Mesenteric fat pad (tissue), 1 donor: ENCODE data around the gene ALDH3A2. TPM values are rescaled to one million over a fixed set of nuclear protein-coding genes. Genes with fewer than 3 reads are reported as not detected.
"Not testable (repeated sequence)": the region's sequence is repeated elsewhere in the genome, so short reads cannot be mapped to it uniquely, and the experiment has no call there.

Source experiments
- DNase-seq: peaks from one replicate; pipeline ENCODE4 v3.0.0-alpha.2; 2020; ENCODE audit warnings: low spot score
- total RNA-seq: library from RNA; stranded (reverse); fragmentation: NEBNext Ultra II Directional; extraction: Animal tissue kit (Norgen Biotek cat#: 25700); gene quantifications from one replicate; pipeline ENCODE4 v1.2.1, GENCODE V29; 2021
- donor health status: DM: yes; HTN: yes; CAD: no.

ALDH3A2 gene
- total RNA-seq, 1 donor from 2014 or later = 107 TPM

GRCh38 chr17:19649274-19649541, 657 bp downstream of the ALDH3A2 start:
- DNase-seq = no peak

- no peak for DNase-seq
Measured at GRCh38 chr17:19650826-19651225, 2.3 kb downstream of the ALDH3A2 start.

DNA sequence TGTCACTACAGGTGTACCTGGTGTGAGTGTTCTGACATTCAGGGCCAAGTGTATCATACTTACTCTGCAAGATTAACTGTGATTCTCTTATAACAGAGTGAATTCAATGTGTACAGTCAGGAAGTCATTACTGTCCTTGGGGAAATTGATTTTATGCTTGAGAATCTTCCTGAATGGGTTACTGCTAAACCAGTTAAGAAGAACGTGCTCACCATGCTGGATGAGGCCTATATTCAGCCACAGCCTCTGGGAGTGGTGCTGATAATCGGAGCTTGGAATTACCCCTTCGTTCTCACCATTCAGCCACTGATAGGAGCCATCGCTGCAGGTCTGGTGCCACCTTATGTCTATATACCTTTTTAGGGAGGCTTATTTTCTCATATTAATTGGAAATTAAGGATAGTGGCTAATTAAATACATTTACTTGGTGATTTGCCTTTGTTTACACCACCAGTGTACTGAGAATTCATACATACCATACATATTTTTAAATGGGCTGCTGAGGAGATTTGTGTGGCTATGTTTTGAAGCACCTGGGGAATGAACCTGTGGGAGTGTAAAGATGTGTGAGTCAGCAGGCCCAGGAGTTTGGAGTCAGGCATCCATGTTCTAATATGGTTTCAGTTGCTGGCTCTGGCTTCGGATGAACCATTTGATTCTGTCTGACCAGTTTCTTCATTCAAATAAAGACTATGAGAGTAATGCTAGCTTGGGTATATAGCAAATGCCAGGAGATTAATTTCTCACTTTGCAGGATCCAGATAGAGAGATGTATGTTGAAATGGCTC, 3.1 kb downstream of the ALDH3A2 start:
- no peak for DNase-seq

DNA sequence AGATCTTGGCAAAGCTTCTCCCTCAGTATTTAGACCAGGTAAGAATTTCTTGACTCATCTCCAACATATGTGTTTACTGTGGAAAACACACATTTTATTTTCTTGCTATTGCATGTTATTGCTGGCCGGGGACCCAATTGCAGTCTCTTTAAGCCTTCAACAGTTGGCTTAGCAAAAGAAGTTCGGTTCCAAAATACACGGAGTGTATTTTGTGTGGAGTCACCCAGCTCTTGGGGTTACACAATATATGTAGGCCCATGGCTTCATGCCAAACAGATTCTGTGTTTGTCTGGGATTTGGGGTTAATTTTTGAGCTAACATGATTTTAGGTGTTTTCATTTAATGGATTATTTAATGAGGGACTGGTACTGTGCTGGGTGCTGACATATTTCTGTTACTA, 4.0 kb downstream of the ALDH3A2 start:
- DNase-seq = no peak

DNA sequence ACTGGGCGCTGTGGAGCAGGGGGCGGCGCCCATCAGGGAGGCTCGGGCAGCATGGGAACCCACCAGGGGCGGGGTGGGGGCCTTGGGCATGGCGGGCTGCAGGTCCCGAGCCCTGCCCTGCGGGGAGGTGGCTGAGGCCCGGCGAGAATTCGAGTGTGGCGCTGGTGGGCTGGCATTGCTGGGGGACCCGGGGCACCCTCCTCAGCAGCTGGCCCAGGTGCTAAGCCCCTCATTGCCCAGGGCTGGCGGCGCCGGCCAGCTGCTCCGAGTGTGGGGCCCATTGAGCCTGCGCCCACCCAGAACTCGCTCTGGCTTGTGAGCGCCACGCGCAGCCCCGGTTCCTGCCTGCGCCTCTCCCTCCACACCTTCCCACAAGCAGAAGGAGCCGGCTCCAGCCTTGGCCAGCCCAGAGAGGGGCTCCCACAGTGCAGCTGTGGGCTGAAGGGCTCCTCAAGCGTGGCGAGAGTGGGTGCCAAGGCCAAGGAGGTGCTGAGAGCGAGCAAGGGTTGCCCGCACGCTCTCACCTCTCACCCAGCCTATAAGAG, 5.9 kb downstream of the ALDH3A2 start:
- no peak for DNase-seq

DNA sequence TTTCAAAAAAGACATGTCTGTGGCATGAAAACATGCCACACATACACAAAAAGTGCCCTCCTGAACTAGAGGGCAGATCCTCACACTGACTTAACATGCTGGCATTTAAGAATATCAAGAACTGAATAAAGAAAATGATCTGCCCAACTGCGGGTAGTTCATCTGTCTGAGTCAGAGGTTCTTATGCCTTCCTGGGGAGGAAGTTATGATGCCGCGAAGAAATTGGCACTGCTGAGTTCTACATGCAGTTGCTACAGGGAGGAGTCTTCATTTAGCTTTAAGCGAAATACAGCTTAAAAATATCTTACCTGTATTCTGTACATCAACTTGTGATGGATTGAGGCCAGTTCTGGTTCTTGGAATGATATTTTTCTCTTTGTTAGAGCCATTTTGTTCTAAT, 6.3 kb downstream of the ALDH3A2 start:
- DNase-seq = no peak

DNA sequence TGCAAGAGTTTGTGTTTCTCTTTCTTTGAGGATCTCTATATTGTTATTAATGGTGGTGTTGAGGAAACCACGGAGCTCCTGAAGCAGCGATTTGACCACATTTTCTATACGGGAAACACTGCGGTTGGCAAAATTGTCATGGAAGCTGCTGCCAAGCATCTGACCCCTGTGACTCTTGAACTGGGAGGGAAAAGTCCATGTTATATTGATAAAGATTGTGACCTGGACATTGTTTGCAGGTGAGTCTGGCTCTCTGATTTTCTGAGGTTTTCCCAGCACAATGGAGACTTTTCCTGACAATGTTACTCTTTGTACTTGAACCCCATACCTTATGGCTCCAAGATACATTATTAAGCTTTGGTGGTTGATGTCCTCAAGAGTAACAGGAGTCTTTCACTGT, 7.8 kb downstream of the ALDH3A2 start:
- no peak for DNase-seq

DNA sequence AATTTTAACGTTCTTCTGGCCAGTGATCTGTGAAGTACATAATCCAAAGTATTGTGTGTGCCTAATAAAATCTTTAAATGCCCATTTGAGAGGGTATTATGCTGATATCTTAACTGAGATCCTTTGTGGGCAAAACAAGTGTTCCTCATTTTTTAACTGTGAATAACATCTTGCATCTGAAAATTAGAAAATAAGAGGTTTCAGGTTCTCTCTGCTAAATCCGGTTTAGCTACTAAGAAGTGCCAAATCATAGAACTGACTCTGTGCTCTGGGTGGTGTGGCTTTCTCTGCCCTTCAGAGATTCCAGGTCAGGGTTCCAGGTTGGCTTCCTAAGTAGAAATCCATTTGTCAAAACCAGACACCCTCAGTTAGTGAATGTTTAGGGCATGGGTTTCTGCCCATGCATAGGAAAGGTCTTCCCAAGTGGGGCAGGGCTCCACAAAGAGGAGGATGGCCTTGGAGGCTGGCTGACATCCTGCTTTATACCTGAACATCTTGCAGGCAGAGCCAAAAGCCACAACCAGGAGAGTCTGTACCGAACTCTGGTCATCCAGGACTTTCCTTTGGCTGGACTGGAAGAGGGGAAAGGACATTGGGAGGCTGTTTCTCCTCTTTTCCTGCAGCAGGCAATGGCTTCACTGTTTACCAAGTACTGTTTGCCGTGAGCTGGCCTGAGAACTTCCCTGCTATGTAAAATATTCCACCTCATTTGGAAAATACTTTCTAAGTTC, 8.5 kb downstream of the ALDH3A2 start:
- no peak for DNase-seq

DNA sequence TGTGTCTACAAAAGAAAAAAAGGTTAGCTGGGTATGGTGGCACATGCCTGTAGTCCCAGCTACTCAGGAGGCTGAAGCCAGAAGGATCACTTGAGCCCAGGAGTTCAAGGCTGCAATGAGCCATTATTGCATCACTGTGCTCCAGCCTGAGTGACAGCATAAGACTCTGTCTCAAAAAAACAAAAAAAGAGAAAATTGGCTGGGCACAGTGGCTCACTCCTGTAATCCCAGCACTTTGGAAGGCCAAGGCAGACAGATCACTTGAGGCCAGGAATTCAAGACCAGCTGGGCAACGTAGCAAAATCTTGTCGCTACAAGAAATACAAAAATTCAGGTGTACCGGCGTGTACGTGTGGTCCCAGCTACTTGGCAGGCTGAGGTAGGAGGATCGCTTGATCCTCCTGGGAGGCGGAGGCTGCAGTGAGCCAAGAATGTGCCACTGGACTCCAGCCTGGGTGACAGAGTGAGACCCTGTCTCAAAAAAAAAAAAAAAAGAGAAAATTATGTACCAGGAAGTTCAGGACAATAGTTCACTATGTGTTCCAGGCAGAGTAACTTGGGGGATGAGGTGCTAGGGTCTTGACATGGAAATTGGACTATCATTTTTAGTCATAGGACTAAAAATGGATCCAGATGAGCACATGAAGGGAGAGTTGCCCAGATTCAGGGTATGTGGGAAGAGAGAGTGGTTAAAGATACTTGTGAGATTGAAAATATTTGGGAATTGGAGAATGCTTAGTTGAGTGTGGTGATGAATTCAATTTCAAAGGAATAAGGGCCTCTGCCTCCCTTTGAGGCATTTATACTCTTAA, 11.0 kb downstream of the ALDH3A2 start:
- DNase-seq = no peak

- no peak for DNase-seq
Measured at GRCh38 chr17:19660219-19660870, 11.8 kb downstream of the ALDH3A2 start.

DNA sequence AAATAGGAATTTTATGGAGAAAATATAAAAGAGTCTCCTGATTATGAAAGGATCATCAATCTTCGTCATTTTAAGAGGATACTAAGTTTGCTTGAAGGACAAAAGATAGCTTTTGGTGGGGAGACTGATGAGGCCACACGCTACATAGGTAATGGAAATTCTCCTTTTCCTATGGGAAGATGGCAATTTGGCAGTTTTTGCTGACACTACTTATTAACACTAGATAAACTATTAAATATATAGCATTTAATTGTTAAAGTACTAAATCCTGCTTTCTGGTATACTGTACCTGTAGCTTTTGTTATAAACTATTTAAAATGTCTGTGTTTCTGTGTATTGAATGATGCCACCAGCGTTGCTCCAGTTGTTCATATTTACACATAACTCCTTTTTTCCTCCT, 12.6 kb downstream of the ALDH3A2 start:
- DNase-seq = no peak

DNA sequence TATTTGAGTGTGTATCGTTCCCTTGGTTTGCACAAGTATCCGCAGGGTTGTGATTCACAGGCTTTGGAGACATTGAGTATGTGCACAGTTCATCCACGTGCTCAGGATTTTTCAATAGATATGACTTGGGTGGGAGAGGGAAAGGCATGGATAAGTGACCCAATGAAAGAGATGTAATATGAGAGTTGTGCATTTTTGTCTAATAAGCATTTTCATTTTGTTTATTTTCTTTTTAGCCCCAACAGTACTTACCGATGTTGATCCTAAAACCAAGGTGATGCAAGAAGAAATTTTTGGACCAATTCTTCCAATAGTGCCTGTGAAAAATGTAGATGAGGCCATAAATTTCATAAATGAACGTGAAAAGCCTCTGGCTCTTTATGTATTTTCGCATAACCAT, 14.5 kb downstream of the ALDH3A2 start:
- DNase-seq = no peak

DNA sequence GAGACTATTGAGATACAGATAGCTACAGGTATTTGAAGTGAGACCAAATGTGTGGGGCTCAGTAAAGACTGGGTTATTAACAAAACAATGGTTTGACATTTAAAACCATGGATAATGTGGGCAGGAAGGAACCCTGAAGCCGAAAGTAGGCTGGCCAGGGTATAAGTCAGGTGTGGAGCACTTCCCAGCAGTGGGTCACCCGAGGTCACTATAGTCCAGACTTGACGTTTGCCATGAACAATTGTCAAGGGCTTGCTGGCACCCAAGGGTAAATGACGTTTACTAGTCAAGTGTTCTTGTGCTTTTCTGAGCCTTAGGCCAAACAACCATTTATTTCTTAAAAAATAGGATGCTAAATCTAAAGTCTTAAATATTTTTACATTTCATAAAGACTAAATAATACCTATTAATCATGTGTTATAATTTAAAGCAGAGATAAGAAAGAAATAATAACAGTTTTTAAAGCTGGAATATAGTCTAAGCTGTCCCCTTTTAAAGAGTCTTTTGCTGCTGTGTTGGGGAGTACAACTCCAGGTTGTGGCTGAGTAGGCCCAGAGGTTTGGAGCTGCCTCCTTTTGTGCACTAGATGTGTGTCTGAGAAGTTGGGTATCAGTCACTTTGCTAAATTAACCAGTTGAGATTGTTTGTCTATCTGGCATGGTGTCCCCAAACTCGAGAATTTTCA, 15.7 kb downstream of the ALDH3A2 start:
- no peak for DNase-seq

GRCh38 chr17:19664821-19665181, 16.2 kb downstream of the ALDH3A2 start:
- DNase-seq = no peak

GRCh38 chr17:19669680-19670079, 21.1 kb downstream of the ALDH3A2 start:
- DNase-seq = not testable (repeated sequence)

DNA sequence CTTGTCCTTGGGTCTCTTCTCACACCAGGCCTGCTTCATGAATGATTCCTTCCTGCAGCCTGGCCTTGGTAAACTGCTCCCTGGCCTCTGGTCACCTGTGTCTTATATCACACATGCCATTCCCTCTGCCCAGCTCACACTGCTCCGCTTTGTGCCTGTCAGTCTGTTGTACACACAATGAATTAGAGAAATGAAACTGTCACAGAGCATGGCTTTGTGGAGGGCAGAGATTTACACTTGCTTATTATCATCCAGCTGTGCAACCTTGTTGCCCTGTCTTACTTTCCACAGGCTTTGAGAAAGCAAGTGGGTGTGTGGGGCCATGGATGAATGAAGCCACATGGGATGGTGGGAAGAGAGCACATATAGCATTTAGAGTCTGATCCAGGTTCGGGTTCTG, 22.4 kb downstream of the ALDH3A2 start:
- no peak for DNase-seq

GRCh38 chr17:19671433-19671832, 22.9 kb downstream of the ALDH3A2 start:
- no peak for DNase-seq

DNA sequence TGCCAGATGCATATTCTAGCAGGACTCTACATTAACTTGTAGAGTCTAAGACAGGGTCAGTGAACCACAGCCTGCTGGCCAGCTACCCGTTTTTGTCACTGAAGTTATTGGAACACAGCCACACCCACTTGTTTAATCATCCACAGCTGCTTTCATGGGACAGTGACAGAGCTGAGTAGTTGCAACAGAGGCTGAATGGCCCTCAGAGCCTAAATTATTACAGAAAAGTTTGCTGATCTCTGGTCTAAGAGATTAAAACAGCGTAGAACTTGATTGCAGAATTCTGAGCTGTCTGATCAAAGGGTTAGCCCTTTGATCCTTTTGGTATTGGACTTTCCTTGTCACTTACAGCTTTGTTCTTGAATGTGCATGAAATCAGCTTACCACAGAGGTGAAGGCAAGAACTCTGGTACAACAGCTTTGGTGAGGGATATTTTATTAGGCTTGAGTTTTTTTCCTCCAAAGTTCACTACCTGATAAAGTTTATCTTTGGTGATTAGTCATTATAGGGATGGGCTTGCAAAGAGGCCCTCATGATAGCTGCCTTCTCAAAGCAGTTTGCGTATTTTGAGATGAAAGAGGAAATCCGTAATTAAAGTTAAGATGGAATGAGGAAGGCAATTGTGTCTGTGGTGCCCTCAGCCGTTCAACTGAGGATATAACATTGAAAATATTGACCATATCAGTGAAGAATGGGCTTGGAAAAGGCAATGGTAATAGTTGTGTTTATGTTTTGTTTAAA, 23.6 kb downstream of the ALDH3A2 start:
- no peak for DNase-seq

GRCh38 chr17:19673623-19674022, 25.1 kb downstream of the ALDH3A2 start:
- DNase-seq = no peak

- no peak for DNase-seq
Measured at GRCh38 chr17:19676896-19677295, 28.3 kb downstream of the ALDH3A2 start.
